GM12878 (cell line): ENCODE results near the gene KLHL20. TPM values are rescaled to one million over a fixed set of nuclear protein-coding genes. Genes with fewer than 3 reads are reported as not detected.
A peak's percentile ranks its signal among the peaks of the same experiment; 100 is the strongest.

ENCODE experiments used
- ATAC-seq: fragments of 200-7000 bp; cut with Tn5 transposase; 3 replicates; pipeline ENCODE4 v1.9.1; 2020; ENCODE audit warnings: mild to moderate bottlenecking, moderate library complexity
- Bru-seq: library from RNA; stranded (reverse); fragments of 400-500 nt; gene quantifications from one replicate; lab custom pipeline; 2021; lab: Mats Ljungman, UMichigan
- BruChase-seq, 2 experiments: library from RNA; stranded (reverse); fragments of 400-500 nt; gene quantifications; one replicate each; lab custom pipeline; 2021; lab: Mats Ljungman, UMichigan
- BruUV-seq: library from RNA; stranded (reverse); fragments of 400-500 nt; replicated peaks from 2 replicates; lab custom pipeline; 2021; lab: Mats Ljungman, UMichigan
- CTCF ChIA-PET: fragments of 300-600 bp; sonication (Branson Sonifier 250); formaldehyde crosslinking; extraction: SDS; loops from one replicate; lab custom pipeline; 2021; ENCODE audit warnings: inconsistent platforms; lab: Yijun Ruan, JAX
- POLR2A ChIA-PET: fragments of 350-600 bp; formaldehyde crosslinking; extraction: SDS; loops from one replicate; lab custom pipeline; 2021; ENCODE audit warnings: inconsistent platforms; lab: Charles Lee
- RAD21 ChIA-PET: fragments of 300-600 bp; sonication (Branson Sonifier 250); formaldehyde crosslinking; loops from one replicate; lab custom pipeline; 2023; ENCODE audit warnings: antibody characterized with exemption; ENCODE audit not compliant: unreplicated experiment; lab: Charles Lee
- SMC1A ChIA-PET: fragments of 300-600 bp; sonication (Branson Sonifier 250); formaldehyde crosslinking; loops from one replicate; lab custom pipeline; 2023; ENCODE audit not compliant: unreplicated experiment, uncharacterized antibody; lab: Charles Lee
- DNase-seq: peaks from one replicate; pipeline ENCODE4 v3.0.0-alpha.2; 2011; ENCODE audit warnings: low read depth, low spot score
- FAIRE-seq: peaks from 3 replicates; lab custom pipeline; 2011; peaks lifted over from hg19 to GRCh38; lab: Jason Lieb, UNC
- H2AFZ ChIP-seq: 2 replicates; pipeline ENCODE4 v1.6.0; 2011; ENCODE audit warnings: low read depth, low read length, control low read depth; ENCODE audit not compliant: control insufficient read depth
- H3K27ac ChIP-seq: 2 replicates; pipeline ENCODE4 v1.5.1; 2011; ENCODE audit warnings: control low read depth; ENCODE audit not compliant: control insufficient read depth, insufficient read depth
- H3K27me3 ChIP-seq, 2 experiments: replicated peaks in 1 of 2; 2 replicates each; pipeline versions ENCODE4 v1.6.0 to v1.6.1; 2011; ENCODE audit warnings: low read length in 1 of 2; ENCODE audit not compliant: control insufficient read depth in 2 of 2, insufficient read depth in 2 of 2
- H3K36me3 ChIP-seq, 2 experiments: 2 replicates each; pipeline ENCODE4 v1.5.1; 2011; ENCODE audit warnings: low read length in 1 of 2; ENCODE audit not compliant: control insufficient read depth in 2 of 2, insufficient read depth in 2 of 2
- H3K4me1 ChIP-seq: 2 replicates; pipeline ENCODE4 v1.6.1; 2011; ENCODE audit warnings: mild to moderate bottlenecking, low read length, moderate library complexity, mixed read lengths; ENCODE audit not compliant: control insufficient read depth, insufficient read depth
- H3K4me2 ChIP-seq: 2 replicates; pipeline ENCODE4 v1.6.0; 2011; ENCODE audit warnings: control low read depth; ENCODE audit not compliant: control insufficient read depth, insufficient read depth
- H3K4me3 ChIP-seq: fragments of 200-600 bp; sonication (generic); 2 replicates; pipeline ENCODE4 v1.5.1; 2016
- H3K79me2 ChIP-seq: 2 replicates; pipeline ENCODE4 v1.6.0; 2011; ENCODE audit warnings: low read length; ENCODE audit not compliant: control insufficient read depth, insufficient read depth
- H3K9ac ChIP-seq: 2 replicates; pipeline ENCODE4 v1.8.0; 2011; ENCODE audit warnings: low read length, control low read depth, mixed read lengths; ENCODE audit not compliant: control insufficient read depth, insufficient read depth
- H3K9me3 ChIP-seq: replicated peaks from 3 replicates; pipeline ENCODE4 v1.5.1; 2011; ENCODE audit warnings: mild to moderate bottlenecking, low read length; ENCODE audit not compliant: control insufficient read depth, insufficient read depth
- H4K20me1 ChIP-seq: 2 replicates; pipeline ENCODE4 v1.6.0; 2011; ENCODE audit not compliant: control insufficient read depth, insufficient read depth
- CHD1 ChIP-seq: IDR thresholded peaks from 2 replicates; pipeline ENCODE4 v1.6.1; 2012; ENCODE audit warnings: low read depth, low read length, improper control_type of control experiment
- KDM1A ChIP-seq: fragments of 200-600 bp; sonication (generic); IDR thresholded peaks from 2 replicates; pipeline ENCODE4 v1.6.1; 2016; ENCODE audit warnings: borderline replicate concordance
- NFXL1 ChIP-seq: fragments of 450-650 bp; IDR thresholded peaks from 2 replicates; pipeline ENCODE4 v1.6.1; 2017; ENCODE audit warnings: antibody characterized with exemption, mild to moderate bottlenecking, borderline replicate concordance
- NFYA ChIP-seq: IDR thresholded peaks from 2 replicates; pipeline ENCODE4 v1.6.1; 2011; ENCODE audit warnings: low read depth, mild to moderate bottlenecking, low read length, improper control_type of control experiment, borderline replicate concordance
- PAX5 ChIP-seq: IDR thresholded peaks from 2 replicates; pipeline ENCODE4 v1.6.1; 2011; ENCODE audit warnings: low read depth, low read length, borderline replicate concordance
- PKNOX1 ChIP-seq: fragments of 450-650 bp; IDR thresholded peaks from 2 replicates; pipeline ENCODE4 v1.6.1; 2016; ENCODE audit warnings: mild to moderate bottlenecking
- RFX5 ChIP-seq: IDR thresholded peaks from 2 replicates; pipeline ENCODE4 v1.6.1; 2011; ENCODE audit warnings: low read depth, low read length, improper control_type of control experiment
- TARDBP ChIP-seq: IDR thresholded peaks from 2 replicates; pipeline ENCODE4 v1.6.1; 2016; ENCODE audit warnings: borderline replicate concordance
- WGBS: methylation state at CpG from one replicate; pipeline ENCODE4 v1.1.6; 2016; ENCODE audit warnings: low lambda C conversion rate; ENCODE audit not compliant: insufficient replicate concordance, insufficient coverage; ENCODE audit errors: missing lambda C conversion rate; 5-methylcytosine and 5-hydroxymethylcytosine counted together
- in situ Hi-C: fragments of 300-500 bp; cut with MboI; formaldehyde crosslinking; loops from 9 replicates; pipeline ENCODE4 v1.14.3; 2018; ENCODE audit warnings: mixed read lengths
- intact Hi-C: fragments of 100-400 bp; cut with micrococcal nuclease; formaldehyde crosslinking; loops from one replicate; pipeline ENCODE4 v1.14.2; 2022; ENCODE audit not compliant: unreplicated experiment
- long read RNA-seq, 2 experiments: library from polyadenylated mRNA; unstranded; transcript quantifications; one replicate each; pipeline ENCODE4 v2.0.0, GENCODE V29; 2019 to 2020
- polyA minus RNA-seq, 3 experiments: library from RNA; depleted of rRNA, polyadenylated mRNA; stranded (reverse); fragments of >200 nt; gene quantifications; 2 replicates each; pipeline ENCODE4 v1.2.3, GENCODE V29; 2011
- polyA plus RNA-seq, 11 experiments: library from polyadenylated mRNA; depleted of rRNA in 4 of 11; unstranded in 6 of 11; stranded (reverse) in 5 of 11; fragments of >200 nt; fragmentation: Nextera tagmentation in 4 of 11; fragmentation: Illumina TruSeq in 1 of 11; extraction: Ambion mirVana in 4 of 11; extraction: Trizol in 1 of 11; gene quantifications; 1 replicate in 1 of 11; 2 replicates in 10 of 11; pipeline versions ENCODE4 v1.2.1 to v1.2.3, GENCODE V29; 2011 to 2016; ENCODE audit warnings: inconsistent platforms in 2 of 11, missing spikeins in 2 of 11, low read depth in 1 of 11
- total RNA-seq, 4 experiments: library from RNA; depleted of rRNA in 3 of 4; stranded (reverse); fragments of >200 nt in 3 of 4; fragmentation: Illumina TruSeq in 1 of 4; extraction: Trizol in 1 of 4; gene quantifications; 2 replicates each; pipeline versions ENCODE4 v1.2.1 to v1.2.3, GENCODE V29; 2013 to 2021
- TF ChIP-seq, protein P1 (sequence below), 3 experiments: IDR thresholded peaks in 2 of 3; conservative IDR thresholded peaks in 1 of 3; 2 replicates each; pipeline ENCODE4 v1.5.1; 2011; ENCODE audit warnings: low read depth in 3 of 3, low read length in 3 of 3, mild to moderate bottlenecking in 3 of 3, control low read depth in 2 of 3, moderate library complexity in 2 of 3, inconsistent platforms in 1 of 3, mixed read lengths in 1 of 3; ENCODE audit not compliant: control insufficient read depth in 2 of 3, insufficient read depth in 1 of 3; ENCODE audit errors: extremely low read depth in 1 of 3
- TF ChIP-seq, protein P2 (sequence below): IDR thresholded peaks from 2 replicates; pipeline ENCODE4 v1.6.1; 2012; ENCODE audit warnings: low read depth, low read length, improper control_type of control experiment

The KLHL20 gene, protein sequence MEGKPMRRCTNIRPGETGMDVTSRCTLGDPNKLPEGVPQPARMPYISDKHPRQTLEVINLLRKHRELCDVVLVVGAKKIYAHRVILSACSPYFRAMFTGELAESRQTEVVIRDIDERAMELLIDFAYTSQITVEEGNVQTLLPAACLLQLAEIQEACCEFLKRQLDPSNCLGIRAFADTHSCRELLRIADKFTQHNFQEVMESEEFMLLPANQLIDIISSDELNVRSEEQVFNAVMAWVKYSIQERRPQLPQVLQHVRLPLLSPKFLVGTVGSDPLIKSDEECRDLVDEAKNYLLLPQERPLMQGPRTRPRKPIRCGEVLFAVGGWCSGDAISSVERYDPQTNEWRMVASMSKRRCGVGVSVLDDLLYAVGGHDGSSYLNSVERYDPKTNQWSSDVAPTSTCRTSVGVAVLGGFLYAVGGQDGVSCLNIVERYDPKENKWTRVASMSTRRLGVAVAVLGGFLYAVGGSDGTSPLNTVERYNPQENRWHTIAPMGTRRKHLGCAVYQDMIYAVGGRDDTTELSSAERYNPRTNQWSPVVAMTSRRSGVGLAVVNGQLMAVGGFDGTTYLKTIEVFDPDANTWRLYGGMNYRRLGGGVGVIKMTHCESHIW
- 49.4 and 56.0 TPM in 2 replicates for total RNA-seq (2013; cell fraction: nucleolus; rRNA removed)
- 9.0 and 9.2 TPM in 2 replicates for total RNA-seq (2014; rRNA removed)
- total RNA-seq (2014; rRNA removed; fragmentation: Illumina TruSeq; extraction: Trizol), result 11.0 and 11.3 TPM in 2 replicates
- total RNA-seq (2021), result 12.5 and 14.0 TPM in 2 replicates
- 4.5 TPM for polyA plus RNA-seq (2011; ENCODE audit: low read depth)
- polyA plus RNA-seq (2011; rRNA removed), result 12.7 and 14.3 TPM in 2 replicates
- 7.2 and 7.9 TPM in 2 replicates for polyA plus RNA-seq (2011; cell fraction: cytosol; rRNA removed)
- polyA plus RNA-seq (2011; cell fraction: nucleus; rRNA removed), result 10.0 and 12.1 TPM in 2 replicates
- 5.9 and 6.9 TPM in 2 replicates for polyA plus RNA-seq (2012)
- 12.0 and 13.1 TPM in 2 replicates for polyA plus RNA-seq (2014; fragmentation: Illumina TruSeq; extraction: Trizol)
- 1 to 10 TPM; 3.8 to 5.8 TPM for polyA plus RNA-seq (2014; fragmentation: Nextera tagmentation; extraction: Ambion mirVana)
- 8.6 and 9.1 TPM in 2 replicates for polyA plus RNA-seq (2014; rRNA removed)
- polyA plus RNA-seq (2016; fragmentation: Nextera tagmentation; extraction: Ambion mirVana), result 10 to 100 TPM in 1 of 2 experiments, 1 to 10 TPM in 1; 7.0 to 10.8 TPM
- 20.1 and 22.2 TPM in 2 replicates for polyA minus RNA-seq (2011; rRNA and poly(A)+ RNA removed)
- 4.4 and 6.5 TPM in 2 replicates for polyA minus RNA-seq (2011; cell fraction: cytosol; rRNA and poly(A)+ RNA removed)
- 11.0 and 14.9 TPM in 2 replicates for polyA minus RNA-seq (2011; cell fraction: nucleus; rRNA and poly(A)+ RNA removed)
- percentile 77 among the genes with signal in this experiment for Bru-seq, nascent RNA
- percentile 64 among the genes with signal in this experiment for BruChase-seq, experiment 1, labeled RNA remaining after a 6-hour chase
- percentile 70 among the genes with signal in this experiment for BruChase-seq, experiment 2, labeled RNA remaining after a 2-hour chase
- long read RNA-seq, experiment 1, partial matches to known transcripts, result 1 of 8 reads
- long read RNA-seq, experiment 1, other reads (novel, unspliced or antisense), result 3 of 8 reads
- long read RNA-seq, experiment 2, transcript KLHL20-201 (12 exons, 3,421 nt), result major isoform, 13 of 37 reads
- long read RNA-seq, experiment 2, partial matches to known transcripts, result 8 of 37 reads
- long read RNA-seq, experiment 2, other reads (novel, unspliced or antisense), result 16 of 37 reads

DNA sequence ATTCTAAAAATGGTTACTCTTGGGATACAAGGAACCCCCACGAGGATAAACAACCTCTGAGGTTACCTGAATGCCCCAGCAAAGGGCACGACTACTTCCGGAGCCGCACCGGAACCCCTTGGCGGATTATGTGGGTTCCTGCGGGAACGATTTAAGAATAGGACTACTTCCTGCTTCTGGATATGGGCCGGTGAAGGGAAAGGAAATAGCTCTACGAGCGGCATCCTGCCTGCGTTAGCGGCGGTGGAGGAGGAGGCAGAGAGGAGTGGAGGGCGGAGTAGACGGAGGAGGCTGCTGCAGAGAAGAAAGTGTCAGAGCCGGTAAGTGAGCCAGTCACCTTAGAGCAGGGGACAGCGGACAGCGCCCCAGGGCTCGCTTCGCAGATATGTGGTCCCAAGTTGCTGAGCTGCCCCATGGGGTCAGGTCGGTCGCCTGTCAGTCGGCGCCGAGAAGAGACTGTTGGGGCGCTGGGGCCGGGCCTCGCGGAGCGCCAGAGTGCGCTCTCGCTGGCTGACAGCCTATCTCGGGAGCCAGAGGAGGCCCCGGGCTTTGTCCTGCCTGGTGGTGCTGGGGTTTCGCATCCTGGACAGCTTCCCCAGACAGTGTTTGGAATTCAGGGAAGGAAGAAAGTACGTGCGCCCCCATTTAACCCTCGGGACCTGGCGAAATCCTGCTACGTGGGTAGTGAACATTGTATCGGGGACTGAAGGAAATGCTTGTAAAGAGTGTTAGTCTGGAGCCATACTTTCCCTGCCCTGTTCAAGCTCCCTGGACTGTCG lies at the start of gene KLHL20:
TSS of gene KLHL20 (plus strand) at position 223 of the 779 bp plus-strand sequence. CDS start 1,063 bp downstream, outside the sequence.
- ChIA-PET POLR2A (interaction anchor here (0.5 to 1.4 kb wide), 8 partner anchors 8 to 308 kb away, joined by 3 to 6 read pairs (median 3); partner anchors contain the start of genes DARS2 and ZBTB37), RAD21 (interaction anchor here (0.8 to 2.5 kb wide), 7 partner anchors 109 to 503 kb away, joined by 3 to 9 read pairs (median 4); partner anchors contain the start of gene DARS2), SMC1A (interaction anchor here (0.9 to 1.9 kb wide), 5 partner anchors 28 to 511 kb away, joined by 3 to 4 read pairs (median 4); partner anchors contain the start of gene DARS2), CTCF (interaction anchor here (0.6 to 1.9 kb wide), 9 partner anchors 9 to 1607 kb away, joined by 3 to 11 read pairs (median 3); no protein-coding TSS in a partner anchor)
- peak within 1 kb of the TSS; percentile 92 for H3K4me3 ChIP-seq
- no peaks in the 10 kb centered on the region for H4K20me1 ChIP-seq
- no peaks in the 10 kb centered on the region for H3K27me3 ChIP-seq
- peak within 1 kb of the TSS; percentile 82 for H3K4me2 ChIP-seq
- FAIRE-seq (peak; percentile 98), DNase-seq (peak; percentile 73), ATAC-seq (peak; percentile 98)
- H2AFZ ChIP-seq, result peak within 1 kb of the TSS; percentile 98
- H3K9me3 ChIP-seq, result no peaks in the 10 kb centered on the region
- peak within 1 kb of the TSS; percentile 71 for H3K27ac ChIP-seq
- TSS peak; percentile 81 for BruUV-seq
- in situ Hi-C loops (no loop called here), intact Hi-C loops (loop anchor here (2.0 to 10.0 kb wide), 2 partner anchors 110 to 280 kb away; partner anchors contain the start of genes CENPL and DARS2)
- WGBS, result under 1% methylated on average over 43 of the region's 43 CpGs
- peaks cover 26% of the 10 kb centered on the region for H3K79me2 ChIP-seq
- H3K9ac ChIP-seq, result peak within 1 kb of the TSS; percentile 86
- peaks cover 3% of the 10 kb centered on the region; the same call in 1 of the 2 replicates for H3K4me1 ChIP-seq
- no peaks in the 10 kb centered on the region for H3K36me3 ChIP-seq
- TF ChIP-seq PAX5 (no peak), KDM1A (no peak), RFX5 (0 out of 2 replicates have a peak, but pooled peaks have one; percentile 13), TARDBP (peak; percentile 29; the same call in 1 of the 2 replicates), NFYA (no peak), CHD1 (no peak), PKNOX1 (peak; percentile 70), NFXL1 (no peak)
- TF ChIP-seq, protein P1, sequence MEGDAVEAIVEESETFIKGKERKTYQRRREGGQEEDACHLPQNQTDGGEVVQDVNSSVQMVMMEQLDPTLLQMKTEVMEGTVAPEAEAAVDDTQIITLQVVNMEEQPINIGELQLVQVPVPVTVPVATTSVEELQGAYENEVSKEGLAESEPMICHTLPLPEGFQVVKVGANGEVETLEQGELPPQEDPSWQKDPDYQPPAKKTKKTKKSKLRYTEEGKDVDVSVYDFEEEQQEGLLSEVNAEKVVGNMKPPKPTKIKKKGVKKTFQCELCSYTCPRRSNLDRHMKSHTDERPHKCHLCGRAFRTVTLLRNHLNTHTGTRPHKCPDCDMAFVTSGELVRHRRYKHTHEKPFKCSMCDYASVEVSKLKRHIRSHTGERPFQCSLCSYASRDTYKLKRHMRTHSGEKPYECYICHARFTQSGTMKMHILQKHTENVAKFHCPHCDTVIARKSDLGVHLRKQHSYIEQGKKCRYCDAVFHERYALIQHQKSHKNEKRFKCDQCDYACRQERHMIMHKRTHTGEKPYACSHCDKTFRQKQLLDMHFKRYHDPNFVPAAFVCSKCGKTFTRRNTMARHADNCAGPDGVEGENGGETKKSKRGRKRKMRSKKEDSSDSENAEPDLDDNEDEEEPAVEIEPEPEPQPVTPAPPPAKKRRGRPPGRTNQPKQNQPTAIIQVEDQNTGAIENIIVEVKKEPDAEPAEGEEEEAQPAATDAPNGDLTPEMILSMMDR (IDR thresholded peaks at IDR 0.05 in 2 of 3, conservative IDR thresholded peaks at IDR 0.05 in 1 of 3; ENCODE audit: control insufficient read depth in 2 of 3, extremely low read depth in 1 of 3, insufficient read depth in 1 of 3, low read depth in 3 of 3, low read length in 3 of 3), result no peak; a peak in 1 of 6 replicates
- TF ChIP-seq, protein P2, sequence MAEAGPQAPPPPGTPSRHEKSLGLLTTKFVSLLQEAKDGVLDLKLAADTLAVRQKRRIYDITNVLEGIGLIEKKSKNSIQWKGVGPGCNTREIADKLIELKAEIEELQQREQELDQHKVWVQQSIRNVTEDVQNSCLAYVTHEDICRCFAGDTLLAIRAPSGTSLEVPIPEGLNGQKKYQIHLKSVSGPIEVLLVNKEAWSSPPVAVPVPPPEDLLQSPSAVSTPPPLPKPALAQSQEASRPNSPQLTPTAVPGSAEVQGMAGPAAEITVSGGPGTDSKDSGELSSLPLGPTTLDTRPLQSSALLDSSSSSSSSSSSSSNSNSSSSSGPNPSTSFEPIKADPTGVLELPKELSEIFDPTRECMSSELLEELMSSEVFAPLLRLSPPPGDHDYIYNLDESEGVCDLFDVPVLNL, result no peak
